ENCODE measurements around the gene SDR42E2.
"Not testable (repeated sequence)": the region's sequence is repeated elsewhere in the genome, so short reads cannot be mapped to it uniquely, and the experiment has no call there.

The SDR42E2 gene

GRCh38 chr16:22192261-22193062 is 30.2 kb downstream of the SDR42E2 start:
- peak; percentile 23 to 56 for DNase-seq

GRCh38 chr16:22193063-22193411 is 30.7 kb downstream of the SDR42E2 start:
- DNase-seq, result no peak

GRCh38 chr16:22194707-22195444 is 32.6 kb downstream of the SDR42E2 start:
- DNase-seq, result no peak

GRCh38 chr16:22195445-22195694 is 33.1 kb downstream of the SDR42E2 start:
- DNase-seq, result no peak

GRCh38 chr16:22195695-22196558 is 33.6 kb downstream of the SDR42E2 start:
- DNase-seq, result peak; percentile 89 to 92

- DNase-seq, result not testable (repeated sequence)
Measured at GRCh38 chr16:22196559-22197168, 34.4 kb downstream of the SDR42E2 start.

GRCh38 chr16:22198547-22199293 is 36.4 kb downstream of the SDR42E2 start:
- no peak for DNase-seq

- DNase-seq, result no peak
Measured at GRCh38 chr16:22202261-22202637, 39.9 kb downstream of the SDR42E2 start.

- no peak for DNase-seq
Measured at GRCh38 chr16:22203091-22203490, 40.8 kb downstream of the SDR42E2 start.

GRCh38 chr16:22204091-22204655 is 41.9 kb downstream of the SDR42E2 start:
- DNase-seq, result no peak

GRCh38 chr16:22205577-22206012 is 43.3 kb downstream of the SDR42E2 start:
- no peak for DNase-seq

- peak; percentile 74 to 78 for DNase-seq
Measured at GRCh38 chr16:22206013-22206841, 43.9 kb downstream of the SDR42E2 start, which contains the start of gene EEF2K. Gene EEF2K, plus strand, starts transcription at chr16:22206278. Its CDS starts 19,452 bp downstream, at chr16:22225730.

- peak; percentile 42 to 79 for DNase-seq
Measured at GRCh38 chr16:22206842-22207714, 44.8 kb downstream of the SDR42E2 start.

- DNase-seq, result no peak
Measured at GRCh38 chr16:22207715-22208360, 45.5 kb downstream of the SDR42E2 start.

- no peak for DNase-seq
Measured at GRCh38 chr16:22210285-22210684, 48.0 kb downstream of the SDR42E2 start.

GRCh38 chr16:22210854-22211253 is 48.5 kb downstream of the SDR42E2 start:
- DNase-seq, result no peak

- DNase-seq, result no peak
Measured at GRCh38 chr16:22213236-22213635, 50.9 kb downstream of the SDR42E2 start.

GRCh38 chr16:22213801-22214200 is 51.5 kb downstream of the SDR42E2 start:
- no peak for DNase-seq

- no peak for DNase-seq
Measured at GRCh38 chr16:22214402-22214801, 52.1 kb downstream of the SDR42E2 start.

All from bone marrow (tissue), 2 donors.